Loucy (cell line): ENCODE data around the gene MRPS24.

Source experiments
- CTCF ChIP-seq: fragments of 200-600 bp; sonication (generic); conservative IDR thresholded peaks from 2 replicates; pipeline ENCODE4 v1.5.1; 2014; ENCODE audit warnings: mild to moderate bottlenecking, antibody characterized with exemption, low read length
- EZH2phosphoT487 ChIP-seq: fragments of 200-600 bp; IDR thresholded peaks from 2 replicates; pipeline ENCODE4 v1.6.1; 2018; ENCODE audit warnings: antibody characterized with exemption, mild to moderate bottlenecking, moderate library complexity, borderline replicate concordance

GRCh38 chr7:43884209-43884608 lies 14.9 kb upstream of the MRPS24 start:
- TF ChIP-seq CTCF (no peak), EZH2phosphoT487 (no peak)
